HG03095 (cell line): ENCODE measurements around the gene GIT1.
"Not testable (repeated sequence)": the region's sequence is repeated elsewhere in the genome, so short reads cannot be mapped to it uniquely, and the experiment has no call there.

Experiments used
- ATAC-seq: cut with Tn5 transposase; IDR thresholded peaks from one replicate; pipeline ENCODE4 v1.9.1; 2021; ENCODE audit warnings: moderate library complexity; ENCODE audit not compliant: unreplicated experiment

Gene GIT1

GRCh38 chr17:29567554-29568330 is 21.7 kb downstream of the GIT1 start:
- peak; percentile 2 for ATAC-seq

GRCh38 chr17:29567304-29567553 is 22.2 kb downstream of the GIT1 start:
- no peak for ATAC-seq

DNA sequence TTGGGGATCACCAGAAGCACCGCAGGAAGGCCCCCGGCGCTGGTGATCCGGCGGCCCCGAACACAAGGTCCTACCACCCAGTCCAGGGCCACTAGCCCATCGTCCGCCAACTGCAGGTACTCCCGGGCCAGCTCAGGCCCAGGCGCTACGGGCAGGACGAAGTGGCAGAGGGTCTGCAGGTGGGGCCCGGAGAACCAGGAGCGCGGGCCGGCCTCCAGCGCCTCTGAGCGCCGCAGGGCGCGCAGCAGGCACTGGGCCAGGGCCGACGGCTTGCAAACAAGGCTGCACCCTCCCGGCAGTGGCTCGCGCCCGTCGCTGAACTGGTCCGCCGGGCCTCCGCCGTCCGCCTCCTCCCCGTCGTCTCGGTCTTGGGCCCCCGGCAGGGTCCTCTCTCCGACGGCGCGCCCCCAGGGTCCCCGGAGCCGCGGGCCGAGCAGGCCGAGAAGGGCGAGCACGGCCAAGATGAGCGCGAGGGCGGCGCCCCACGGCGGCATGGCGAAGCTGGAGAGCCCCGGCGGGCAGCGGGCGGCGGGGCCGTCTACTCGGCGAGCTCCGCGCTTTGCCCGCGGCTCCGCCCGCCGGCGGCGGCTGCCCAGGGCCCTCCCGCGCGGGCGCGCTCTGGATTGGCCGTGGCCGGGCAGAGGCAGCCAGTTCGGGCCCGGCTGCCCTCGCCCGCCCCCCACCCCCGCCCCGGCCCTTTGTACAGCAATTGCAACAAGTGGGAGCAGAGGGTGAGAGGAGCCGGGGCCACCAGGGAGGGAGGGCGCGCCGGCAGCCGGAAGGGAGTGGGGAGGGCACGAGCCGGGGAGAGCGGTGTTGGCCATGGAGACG is 22.8 kb downstream of the GIT1 start, which contains the start of gene ABHD15:
ABHD15 (minus strand) TSS at position 565 of the 831 bp plus-strand sequence; CDS start at position 494, 71 bp downstream.
- ATAC-seq = no peak

GRCh38 chr17:29565643-29566472 is 23.6 kb downstream of the GIT1 start:
- no peak for ATAC-seq

- ATAC-seq = no peak
Measured at GRCh38 chr17:29563816-29564215, 25.6 kb downstream of the GIT1 start.

- no peak for ATAC-seq
Measured at GRCh38 chr17:29562615-29563014, 26.8 kb downstream of the GIT1 start.

DNA sequence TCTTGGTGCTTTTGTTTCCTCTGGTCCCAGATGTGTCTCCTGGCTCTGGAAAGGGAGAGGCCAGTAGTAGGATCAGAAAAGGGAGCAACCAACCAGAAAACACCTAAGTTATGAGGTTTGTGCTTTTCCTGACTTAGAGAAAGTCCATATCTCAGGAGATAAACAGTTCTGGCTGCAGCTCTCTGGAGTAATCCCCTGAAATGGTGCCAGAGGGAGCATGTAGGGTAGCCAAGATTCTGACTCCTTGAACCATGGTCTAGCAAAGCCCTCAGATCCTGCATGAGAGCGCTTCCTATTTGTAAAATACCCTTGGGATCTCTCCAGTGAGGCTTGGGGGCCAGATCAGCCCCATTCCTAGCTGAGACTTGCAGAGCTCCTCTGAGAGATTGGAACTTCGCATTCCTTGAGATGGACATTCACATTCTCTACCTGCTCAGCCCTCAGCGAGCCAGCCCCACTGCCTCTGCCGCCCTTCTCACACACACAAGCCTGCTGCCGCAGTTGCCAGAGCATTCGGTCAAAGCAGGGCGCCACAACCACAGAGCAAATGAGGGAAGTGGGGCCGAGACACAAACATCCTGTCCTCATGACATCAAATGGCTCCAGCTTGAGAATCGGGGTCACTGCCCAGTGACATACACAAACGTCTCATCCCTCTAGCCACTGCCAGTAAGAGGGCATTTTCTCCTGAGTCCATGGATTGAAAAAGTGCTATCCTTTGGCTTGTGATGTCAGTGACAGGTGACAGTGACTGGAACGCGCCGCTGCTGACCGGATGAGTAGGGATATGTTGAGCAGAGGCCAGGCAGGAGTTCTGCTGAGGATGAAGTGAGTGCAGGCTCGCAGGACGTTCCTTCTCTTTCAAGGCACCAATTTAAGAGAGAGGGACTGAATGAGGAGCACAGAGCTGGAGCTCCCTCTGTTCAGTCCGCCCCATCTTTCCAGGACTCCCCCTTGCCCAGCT is 27.6 kb downstream of the GIT1 start:
- ATAC-seq = no peak

GRCh38 chr17:29560316-29560715 is 29.1 kb downstream of the GIT1 start:
- no peak for ATAC-seq

DNA sequence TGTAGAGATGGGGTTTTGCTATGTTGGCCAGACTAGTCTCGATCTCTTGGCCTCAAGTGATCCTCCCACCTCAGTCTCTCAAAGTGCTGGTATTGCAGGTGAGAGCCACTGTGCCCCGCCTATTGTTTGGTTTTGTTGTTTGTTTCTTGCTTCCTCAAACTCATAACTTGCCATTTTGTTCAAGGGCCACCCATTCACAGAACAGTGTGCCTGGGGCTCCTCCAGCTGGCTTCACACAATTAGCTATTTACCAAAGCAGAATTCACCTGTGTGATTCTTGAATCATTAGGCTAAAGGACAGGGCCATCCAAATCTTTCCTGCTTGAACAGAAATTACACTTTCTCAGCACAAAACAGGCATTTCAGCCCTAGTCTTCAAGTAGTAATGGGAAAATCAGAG is 29.8 kb downstream of the GIT1 start:
- ATAC-seq = no peak

- ATAC-seq = not testable (repeated sequence)
Measured at GRCh38 chr17:29558139-29558538, 31.3 kb downstream of the GIT1 start.

DNA sequence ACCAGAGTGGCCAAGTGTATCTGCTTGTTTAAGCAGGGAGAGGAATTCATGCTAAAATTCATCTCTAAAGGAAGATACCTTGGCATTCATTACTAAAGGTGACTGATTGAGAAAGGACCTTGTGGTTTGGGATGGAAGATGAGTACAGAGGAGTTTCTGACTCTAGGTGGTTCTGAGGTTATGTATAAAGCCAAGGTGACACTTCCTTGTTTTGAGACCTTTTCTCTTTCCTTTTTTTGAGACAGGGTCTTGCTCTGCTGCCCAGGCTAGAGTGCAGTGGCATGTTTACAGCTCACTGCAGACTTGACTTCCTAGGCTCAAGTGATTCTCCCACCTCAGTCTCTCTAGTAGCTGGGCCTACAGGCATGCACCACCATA is 31.7 kb downstream of the GIT1 start:
- no peak for ATAC-seq

- no peak for ATAC-seq
Measured at GRCh38 chr17:29557085-29557738, 32.2 kb downstream of the GIT1 start.

- ATAC-seq = no peak
Measured at GRCh38 chr17:29555840-29556239, 33.6 kb downstream of the GIT1 start.

- ATAC-seq = no peak
Measured at GRCh38 chr17:29549177-29549923, 40.1 kb downstream of the GIT1 start.

DNA sequence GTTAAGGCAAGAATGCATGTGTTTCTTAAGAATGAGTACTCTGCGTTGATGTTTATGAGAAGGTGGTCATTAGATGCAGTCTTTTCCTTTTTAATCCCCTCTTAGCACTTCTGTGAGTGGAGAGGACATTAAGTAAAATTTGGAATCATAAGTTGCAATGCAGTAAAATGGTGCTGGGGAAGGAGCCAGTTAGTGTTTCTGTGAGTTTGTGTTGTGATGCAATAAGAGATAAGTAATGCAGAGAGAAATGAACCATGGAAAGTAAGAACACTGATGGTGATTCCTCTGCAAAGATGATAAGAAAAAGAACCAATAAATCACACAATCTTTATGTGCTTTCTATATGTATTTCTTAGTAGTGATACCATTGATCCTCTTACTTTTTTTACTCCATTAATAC is 42.6 kb downstream of the GIT1 start:
- ATAC-seq = no peak

GRCh38 chr17:29546085-29546484 is 43.4 kb downstream of the GIT1 start:
- ATAC-seq = no peak

- ATAC-seq = no peak
Measured at GRCh38 chr17:29544066-29544465, 45.4 kb downstream of the GIT1 start.

DNA sequence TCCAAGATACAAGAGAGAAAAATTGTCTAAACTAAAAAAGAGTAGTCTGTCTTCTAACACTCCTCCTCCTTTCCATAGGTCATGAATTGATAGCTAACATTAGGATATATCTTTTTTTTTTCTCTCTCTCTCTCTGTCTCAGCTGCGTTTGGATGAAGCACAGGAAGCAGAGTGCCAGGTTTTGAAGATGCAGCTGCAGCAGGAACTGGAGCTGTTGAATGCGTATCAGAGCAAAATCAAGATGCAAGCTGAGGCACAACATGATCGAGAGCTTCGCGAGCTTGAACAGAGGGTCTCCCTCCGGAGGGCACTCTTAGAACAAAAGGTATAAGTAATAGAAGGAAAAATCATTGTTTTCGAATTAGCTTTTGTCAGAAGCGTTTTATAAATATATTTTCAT is 55.5 kb downstream of the GIT1 start:
- ATAC-seq = no peak

DNA sequence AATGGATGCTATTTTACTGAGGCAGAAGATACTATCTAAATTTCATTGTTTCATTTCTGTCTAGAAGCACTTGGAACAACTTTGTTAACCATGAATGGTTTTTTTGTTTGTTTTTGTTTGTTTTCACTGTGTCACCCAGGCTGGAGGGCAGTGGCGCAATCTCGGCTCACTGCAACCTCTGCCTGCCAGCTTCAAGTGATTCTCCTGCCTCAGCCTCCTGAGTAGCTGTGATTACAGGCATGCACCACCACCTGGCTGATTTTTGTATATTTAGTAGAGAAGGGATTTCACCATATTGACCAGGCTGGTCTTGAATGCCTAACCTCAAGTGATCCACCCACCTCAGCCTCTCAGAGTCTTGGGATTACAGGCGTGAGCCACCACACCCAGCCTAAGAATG is 63.1 kb downstream of the GIT1 start:
- ATAC-seq = no peak
